IMR-90 (cell line): ENCODE results near the gene ZDHHC17. TPM values are rescaled to one million over a fixed set of nuclear protein-coding genes. Genes with fewer than 3 reads are reported as not detected.

ENCODE experiments used
- ATAC-seq: fragments of 200-7000 bp; cut with Tn5 transposase; 2 replicates; pipeline ENCODE4 v1.9.1; 2020; ENCODE audit warnings: low read depth, mild to moderate bottlenecking, moderate library complexity
- BruUV-seq: library from RNA; stranded (reverse); fragments of 400-500 nt; replicated peaks from 2 replicates; lab custom pipeline; 2021; lab: Mats Ljungman, UMichigan
- CTCF ChIA-PET: fragments of 300-600 bp; formaldehyde crosslinking; extraction: SDS; loops from one replicate; lab custom pipeline; 2021; ENCODE audit warnings: antibody characterized with exemption; lab: Yijun Ruan, JAX
- POLR2A ChIA-PET: fragments of 300-600 bp; sonication (Branson Sonifier 250); formaldehyde crosslinking; loops from one replicate; lab custom pipeline; 2022; ENCODE audit warnings: antibody characterized with exemption; ENCODE audit not compliant: unreplicated experiment; lab: Charles Lee
- DNase-seq: peaks from one replicate; pipeline ENCODE4 v3.0.0; 2013
- H2AFZ ChIP-seq: replicated peaks from 2 replicates; pipeline ENCODE3; 2013; ENCODE audit warnings: low read length, mild to moderate bottlenecking; ENCODE audit not compliant: poor library complexity
- H2AK5ac ChIP-seq: 2 replicates; pipeline ENCODE4 v1.6.1; 2013; ENCODE audit warnings: low read depth, low read length, inconsistent platforms
- H2AK9ac ChIP-seq: replicated peaks from 2 replicates; pipeline ENCODE3; 2013; ENCODE audit warnings: mild to moderate bottlenecking, low read depth, low read length, moderate library complexity; ENCODE audit not compliant: poor library complexity
- H2BK120ac ChIP-seq: 2 replicates; pipeline ENCODE4 v1.6.1; 2013; ENCODE audit warnings: low read depth, low read length, inconsistent platforms
- H2BK15ac ChIP-seq: 3 replicates; pipeline ENCODE4 v1.6.1; 2013; ENCODE audit warnings: low read depth, low read length, inconsistent platforms
- H2BK20ac ChIP-seq: 2 replicates; pipeline ENCODE4 v1.6.1; 2013; ENCODE audit warnings: low read depth, mild to moderate bottlenecking, inconsistent platforms, low read length, moderate library complexity
- H2BK5ac ChIP-seq: 2 replicates; pipeline ENCODE4 v1.6.1; 2013; ENCODE audit warnings: mild to moderate bottlenecking, low read depth, low read length, inconsistent platforms; ENCODE audit not compliant: poor library complexity, severe bottlenecking
- H3K14ac ChIP-seq: replicated peaks from 2 replicates; pipeline ENCODE4 v1.6.1; 2013; ENCODE audit warnings: low read depth, low read length, inconsistent platforms
- H3K18ac ChIP-seq: 2 replicates; pipeline ENCODE4 v1.6.1; 2013; ENCODE audit warnings: low read depth, low read length, control low read depth
- H3K23ac ChIP-seq: 2 replicates; pipeline ENCODE4 v1.6.1; 2013; ENCODE audit warnings: low read depth, low read length, inconsistent platforms
- H3K27ac ChIP-seq: 2 replicates; pipeline ENCODE4 v1.5.1; 2013; ENCODE audit warnings: mild to moderate bottlenecking, control low read depth, low read length; ENCODE audit not compliant: insufficient read depth
- H3K27me3 ChIP-seq: 2 replicates; pipeline ENCODE4 v1.6.1; 2013; ENCODE audit warnings: low read length; ENCODE audit not compliant: control insufficient read depth, insufficient read depth
- H3K36me3 ChIP-seq: 2 replicates; pipeline ENCODE4 v1.6.1; 2013; ENCODE audit warnings: low read length, mixed read lengths; ENCODE audit not compliant: control insufficient read depth, insufficient read depth
- H3K4ac ChIP-seq: 2 replicates; pipeline ENCODE4 v1.6.1; 2013; ENCODE audit warnings: low read depth, low read length, inconsistent platforms
- H3K4me1 ChIP-seq: 2 replicates; pipeline ENCODE4 v1.6.1; 2013; ENCODE audit warnings: low read length, mixed read lengths; ENCODE audit not compliant: control insufficient read depth, insufficient read depth
- H3K4me2 ChIP-seq: 2 replicates; pipeline ENCODE4 v1.6.1; 2013; ENCODE audit warnings: low read depth, mild to moderate bottlenecking, control low read depth, low read length, moderate library complexity
- H3K4me3 ChIP-seq: 2 replicates; pipeline ENCODE4 v1.5.1; 2013; ENCODE audit warnings: low read depth, mild to moderate bottlenecking, control low read depth, low read length, moderate library complexity; ENCODE audit not compliant: insufficient read depth
- H3K56ac ChIP-seq: 2 replicates; pipeline ENCODE4 v1.6.1; 2013; ENCODE audit warnings: low read length, inconsistent platforms; ENCODE audit not compliant: insufficient read depth; ENCODE audit errors: extremely low read depth
- H3K79me1 ChIP-seq, 2 experiments: 2 replicates each; pipeline ENCODE4 v1.6.1; 2013; ENCODE audit warnings: low read length in 2 of 2, inconsistent platforms in 1 of 2, low read depth in 1 of 2
- H3K9ac ChIP-seq: 2 replicates; pipeline ENCODE4 v1.6.1; 2013; ENCODE audit warnings: low read depth, low read length, control low read depth
- H3K9me1 ChIP-seq: 2 replicates; pipeline ENCODE4 v1.6.1; 2013; ENCODE audit warnings: low read length, inconsistent platforms; ENCODE audit not compliant: insufficient read depth
- H3K9me3 ChIP-seq: 2 replicates; pipeline ENCODE4 v1.6.1; 2013; ENCODE audit warnings: low read length; ENCODE audit not compliant: control insufficient read depth, insufficient read depth
- H4K20me1 ChIP-seq: 2 replicates; pipeline ENCODE4 v1.6.1; 2013; ENCODE audit warnings: low read length, inconsistent platforms; ENCODE audit not compliant: insufficient read depth
- H4K5ac ChIP-seq: 2 replicates; pipeline ENCODE4 v1.6.1; 2013; ENCODE audit warnings: mild to moderate bottlenecking, low read depth, low read length, control low read depth
- H4K8ac ChIP-seq, 2 experiments: 2 replicates each; pipeline ENCODE4 v1.6.1; 2013; ENCODE audit warnings: low read depth in 2 of 2, low read length in 2 of 2, control low read depth in 1 of 2, inconsistent platforms in 1 of 2
- H4K91ac ChIP-seq: 2 replicates; pipeline ENCODE4 v1.6.1; 2013; ENCODE audit warnings: low read depth, low read length, inconsistent platforms; ENCODE audit not compliant: insufficient read depth
- CEBPB ChIP-seq: IDR thresholded peaks from 2 replicates; pipeline ENCODE4 v1.6.1; 2012; ENCODE audit warnings: low read depth, low read length, improper control_type of control experiment
- WGBS, 2 experiments: methylation state at CpG; one replicate each; pipeline versions ENCODE4 v1.1.5 to v1.1.7; 2013; ENCODE audit warnings: missing lambda C conversion rate in 2 of 2; ENCODE audit not compliant: insufficient read length in 1 of 2; ENCODE audit errors: extremely low coverage in 2 of 2; 5-methylcytosine and 5-hydroxymethylcytosine counted together
- dilution Hi-C: fragments of 300-500 bp; cut with HindIII; formaldehyde crosslinking; loops from one replicate; pipeline ENCODE4 v1.14.3; 2018; ENCODE audit warnings: low sequenced_read_pairs; ENCODE audit not compliant: unreplicated experiment
- in situ Hi-C: fragments of 300-500 bp; cut with MboI; formaldehyde crosslinking; loops from 3 replicates; pipeline ENCODE4 v1.14.3; 2019; ENCODE audit warnings: low sequenced_read_pairs, inconsistent platforms, mixed read lengths
- intact Hi-C: fragments of 100-400 bp; cut with micrococcal nuclease; formaldehyde crosslinking; loops from 2 replicates; pipeline ENCODE4 v1.10.0; 2022
- polyA plus RNA-seq, 3 experiments: library from polyadenylated mRNA; depleted of rRNA; stranded (reverse); fragments of >200 nt; gene quantifications; 2 replicates each; pipeline ENCODE4 v1.2.3, GENCODE V29; 2012; ENCODE audit warnings: low replicate concordance in 1 of 3
- total RNA-seq: library from RNA; depleted of rRNA; stranded (reverse); fragments of >200 nt; gene quantifications from 2 replicates; pipeline ENCODE4 v1.2.3, GENCODE V29; 2012
- TF ChIP-seq, protein P1 (sequence below): fragments of 150-350 bp; IDR thresholded peaks from 2 replicates; pipeline ENCODE4 v1.6.1; 2017; ENCODE audit warnings: mild to moderate bottlenecking, antibody characterized with exemption, low read length, low read depth

The ZDHHC17 gene
- total and polyA plus RNA-seq, 2 of the 4 experiments (the other 2 are of a cell fraction), result 23.3 to 125 TPM

DNA sequence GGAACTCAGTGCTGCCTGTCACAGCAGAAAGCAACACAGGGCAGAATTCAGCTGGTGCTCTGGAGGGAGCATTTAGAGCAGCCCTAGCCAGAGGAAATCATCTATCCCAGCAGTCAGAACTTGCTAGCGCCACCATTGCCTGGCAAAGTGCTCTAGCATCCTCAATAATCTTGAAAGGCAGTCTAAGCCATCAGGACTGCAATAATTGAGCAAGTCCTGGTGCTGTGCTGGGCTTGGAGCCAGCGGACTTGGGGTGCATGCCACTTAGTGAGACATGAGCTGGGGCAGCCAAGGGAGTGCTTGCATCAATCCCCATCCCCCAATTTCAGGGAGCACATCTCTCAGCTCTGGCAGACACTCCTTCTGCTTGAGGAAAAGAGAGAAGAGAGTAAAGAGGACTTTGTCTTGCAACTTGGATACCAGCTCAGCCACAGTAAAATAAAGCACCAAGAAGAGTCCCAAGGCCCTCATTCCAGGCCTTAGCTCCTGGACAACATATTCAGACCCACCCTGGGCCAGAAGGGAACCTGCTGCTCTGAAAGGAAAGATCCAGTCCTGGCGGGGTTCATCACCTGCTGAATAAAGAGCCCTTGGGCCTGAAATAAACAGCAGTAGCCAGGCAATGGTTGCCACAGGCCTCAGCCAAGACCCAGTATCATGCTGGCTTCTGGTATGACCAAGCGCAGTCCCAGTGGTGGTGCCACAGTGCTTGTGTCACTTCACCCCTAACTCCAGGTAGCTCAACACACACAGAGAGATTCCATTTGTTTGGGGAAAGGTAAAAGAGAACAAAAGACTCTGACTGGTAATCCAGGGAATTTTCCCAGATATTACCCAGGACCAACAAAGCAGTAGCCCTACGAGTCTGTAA lies 44.5 kb upstream of the ZDHHC17 start:
- Histone ChIP-seq H2AK9ac (peak overlapping the region; percentile 35), H4K91ac (peak overlapping the region; percentile 99), H4K20me1 (no peaks in the 10 kb centered on the region), H4K8ac (peak overlapping the region; percentile 83 to 91), H2BK15ac (peak overlapping the region; percentile 96; the same call in 2 of the 3 replicates), H3K36me3 (no peaks in the 10 kb centered on the region), H2BK5ac (peak overlapping the region; percentile 99), H3K4ac (peak overlapping the region; percentile 99), H3K4me1 (peaks cover 16% of the 10 kb centered on the region), H2AFZ (peak overlapping the region; percentile 69), H3K9me3 (no peaks in the 10 kb centered on the region; the same call in 1 of the 2 replicates), H3K18ac (peak overlapping the region; percentile 94), H2BK120ac (peak overlapping the region; percentile 99), H3K4me3 (no peak overlapping the region), H3K27ac (peak overlapping the region; percentile 93), H4K5ac (peak overlapping the region; percentile 92), H3K27me3 (no peaks in the 10 kb centered on the region), H3K4me2 (peak overlapping the region; percentile 42; the same call in 1 of the 2 replicates), H3K14ac (peak overlapping the region; percentile 95), H3K79me1 (peaks cover 0 to 5% of the 10 kb centered on the region in 2 experiments; a peak in 1 of 4 replicates), H2BK20ac (peak overlapping the region; percentile 98), H3K23ac (peak overlapping the region; percentile 91), H2AK5ac (peak overlapping the region; percentile 100), H3K9ac (peak overlapping the region; percentile 46; the same call in 1 of the 2 replicates), H3K56ac (peak overlapping the region; percentile 81), H3K9me1 (peaks cover 14% of the 10 kb centered on the region)
- CTCF ChIA-PET, result interaction anchor here (0.6 to 1.5 kb wide), 3 partner anchors 10 to 1179 kb away, joined by 3 read pairs; no protein-coding TSS in a partner anchor
- POLR2A ChIA-PET, result no interaction called here
- DNase-seq, result peak; percentile 50
- peak; percentile 44 for ATAC-seq
- intact Hi-C loops (loop anchor here (5.0 kb wide), 1 partner anchor 43 kb away; the partner anchor contains the start of gene ZDHHC17), dilution Hi-C loops (no loop called here), in situ Hi-C loops (no loop called here)
- no TSS peak for BruUV-seq
- TF ChIP-seq, protein P1, sequence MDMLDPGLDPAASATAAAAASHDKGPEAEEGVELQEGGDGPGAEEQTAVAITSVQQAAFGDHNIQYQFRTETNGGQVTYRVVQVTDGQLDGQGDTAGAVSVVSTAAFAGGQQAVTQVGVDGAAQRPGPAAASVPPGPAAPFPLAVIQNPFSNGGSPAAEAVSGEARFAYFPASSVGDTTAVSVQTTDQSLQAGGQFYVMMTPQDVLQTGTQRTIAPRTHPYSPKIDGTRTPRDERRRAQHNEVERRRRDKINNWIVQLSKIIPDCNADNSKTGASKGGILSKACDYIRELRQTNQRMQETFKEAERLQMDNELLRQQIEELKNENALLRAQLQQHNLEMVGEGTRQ, result no peak
- 0 out of 2 replicates have a peak, but pooled peaks have one; percentile 44 for TF ChIP-seq CEBPB
- WGBS, 2 experiments, result 83% methylated on average over 1 of the region's 5 CpGs; no CpG with 5 or more reads in 1 of the 2 experiments
